OCI-M2 (cell line): Measurements from ENCODE around the gene RNF222.
"Not testable (repeated sequence)": the region's sequence is repeated elsewhere in the genome, so short reads cannot be mapped to it uniquely, and the experiment has no call there.

Source experiments
- DNase-seq: peaks from one replicate; lab custom pipeline; 2025; ENCODE audit not compliant: unreplicated experiment; lab: John Stamatoyannopoulos, UW

Gene RNF222

DNA sequence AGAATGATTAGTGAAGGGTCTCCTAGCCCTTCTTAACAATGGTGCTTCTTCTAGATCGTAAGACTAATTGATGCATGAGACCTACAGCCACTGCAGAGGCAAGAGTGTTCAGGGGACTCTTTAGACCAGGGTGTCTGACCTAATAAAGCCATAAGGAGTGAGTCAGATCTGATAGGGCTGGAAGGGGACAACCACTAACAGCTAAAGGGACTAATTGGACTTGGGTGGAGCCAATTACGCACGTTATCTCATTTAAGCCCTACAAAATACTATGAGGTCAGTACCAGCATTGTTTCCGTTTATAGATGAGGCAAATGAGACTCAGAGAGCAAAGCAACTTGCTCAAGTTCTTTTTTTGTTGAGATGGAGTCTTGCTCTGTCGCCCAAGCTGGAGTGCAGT, 14.5 kb upstream of the RNF222 start:
- no peak for DNase-seq

- no peak for DNase-seq
Measured at GRCh38 chr17:8410883-8411238, 13.2 kb upstream of the RNF222 start.

DNA sequence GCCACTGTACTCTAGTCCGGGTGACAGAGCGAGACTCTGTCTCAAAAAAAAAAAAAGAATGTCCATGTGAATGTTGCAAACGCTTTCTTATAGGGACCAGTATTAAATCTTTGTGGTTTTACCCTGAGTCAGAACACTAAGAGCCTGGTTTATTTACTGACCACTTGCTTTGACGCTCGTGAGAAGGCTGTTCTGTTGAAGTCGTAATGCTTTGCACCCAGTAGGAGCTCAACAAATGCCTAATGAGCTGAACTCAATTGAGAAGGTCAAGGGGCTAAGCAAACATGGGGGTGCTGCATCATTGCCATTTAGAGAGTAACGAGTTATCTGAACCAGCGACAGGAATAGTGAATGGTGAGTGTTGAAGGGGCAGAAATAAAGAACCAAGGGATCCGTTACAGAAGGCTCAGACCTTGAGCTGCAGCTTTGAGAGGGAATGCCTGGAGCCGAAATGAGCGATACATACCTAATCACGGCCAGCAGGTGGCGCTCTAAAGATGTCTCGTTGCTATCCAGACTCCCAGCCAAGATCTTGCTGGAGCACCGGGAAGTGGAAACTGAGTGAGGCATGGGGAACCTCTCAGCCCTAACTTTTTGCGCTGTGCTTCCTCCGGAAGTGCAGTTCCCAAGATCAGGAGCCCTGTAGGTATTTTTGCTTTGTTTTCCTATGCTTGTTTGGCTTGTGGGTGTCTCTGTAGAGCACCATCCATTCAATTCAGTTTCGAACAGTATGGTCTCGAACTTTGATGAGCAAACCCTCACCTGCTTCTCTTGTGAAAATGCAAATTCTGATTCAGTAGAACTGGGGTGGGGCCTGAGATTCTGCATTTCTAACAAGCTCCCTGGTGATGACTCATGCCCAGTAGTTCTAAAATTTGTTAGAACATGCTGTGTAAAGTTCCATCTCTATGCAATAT, 12.6 kb upstream of the RNF222 start:
- DNase-seq, result peak; percentile 74

DNA sequence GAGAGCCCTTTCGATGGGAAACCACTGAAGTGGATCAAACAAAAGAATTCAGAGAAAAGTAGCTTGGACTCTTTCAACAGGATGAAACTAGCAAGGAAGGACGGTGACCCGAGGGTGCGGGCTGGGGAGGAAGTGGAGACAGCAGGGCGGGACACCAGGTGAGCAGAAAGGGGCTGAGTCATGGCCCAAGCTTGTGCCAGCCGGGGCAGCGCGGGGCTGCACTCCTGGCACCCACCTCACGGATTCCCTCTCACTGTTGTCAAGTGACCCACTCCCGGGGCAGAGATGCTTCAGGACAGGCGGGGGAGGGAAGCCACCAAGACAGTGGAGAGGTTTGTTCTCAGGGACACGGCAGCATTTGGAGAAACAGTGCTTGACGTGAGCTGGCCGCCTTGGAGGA, 10.7 kb upstream of the RNF222 start:
- DNase-seq, result no peak

GRCh38 chr17:8406174-8406573, 8.5 kb upstream of the RNF222 start:
- no peak for DNase-seq

DNA sequence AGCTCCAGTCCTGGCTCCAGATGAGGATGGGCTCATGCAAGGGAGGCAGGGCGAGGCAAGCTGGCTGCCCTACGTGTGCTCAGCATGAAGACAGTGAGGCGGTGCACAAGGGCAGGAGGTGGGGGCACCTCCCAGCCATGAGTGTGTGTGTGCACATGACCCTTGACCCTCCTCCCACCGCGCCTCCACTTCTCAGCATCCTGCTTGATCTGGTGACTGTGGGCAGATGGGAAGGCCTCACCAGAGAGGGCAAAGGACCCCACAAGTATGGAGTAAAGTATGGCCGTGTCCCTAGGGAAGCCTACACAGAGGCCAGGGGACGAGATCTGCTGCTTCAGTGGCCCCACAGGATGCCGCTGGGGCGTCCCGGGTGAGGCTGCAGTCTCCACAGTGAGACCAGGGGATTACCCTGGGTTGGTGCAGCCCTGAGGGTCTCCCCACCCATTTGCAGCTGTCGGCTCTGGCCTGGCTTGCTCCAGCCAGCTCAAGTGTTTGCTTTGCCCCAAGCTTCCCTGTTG, 7.9 kb upstream of the RNF222 start:
- no peak for DNase-seq

DNA sequence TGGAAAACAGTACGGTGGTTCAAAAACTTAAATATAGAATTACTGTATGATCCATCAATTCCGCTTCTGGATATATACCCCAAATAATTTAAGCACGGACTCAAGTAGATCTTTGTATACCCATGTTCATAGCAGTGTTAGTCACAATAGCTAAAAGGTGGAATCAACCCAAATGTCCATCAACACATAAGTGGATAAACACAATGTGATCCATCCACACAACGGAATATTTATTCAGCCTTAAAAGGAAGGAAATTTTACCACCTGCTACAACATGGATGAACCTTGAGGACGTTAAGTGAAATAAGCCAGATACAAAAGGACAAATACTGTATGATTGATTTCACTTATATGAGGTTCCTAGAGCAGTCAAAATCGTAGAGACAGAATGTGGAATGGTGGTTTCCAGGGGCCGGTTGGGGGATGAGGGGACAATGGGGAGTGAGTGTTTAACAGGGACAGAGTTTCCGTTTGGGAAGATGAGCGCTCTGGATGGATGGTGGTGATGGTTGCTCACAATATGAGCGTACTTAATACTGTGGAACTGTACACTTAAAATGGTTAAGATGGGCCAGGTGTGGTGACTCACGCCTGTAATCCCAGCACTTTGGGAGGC, 5.4 kb upstream of the RNF222 start:
- DNase-seq, result no peak

GRCh38 chr17:8401107-8401506, 3.5 kb upstream of the RNF222 start:
- no peak for DNase-seq

- DNase-seq, result no peak
Measured at GRCh38 chr17:8398980-8399379, 1.4 kb upstream of the RNF222 start.

DNA sequence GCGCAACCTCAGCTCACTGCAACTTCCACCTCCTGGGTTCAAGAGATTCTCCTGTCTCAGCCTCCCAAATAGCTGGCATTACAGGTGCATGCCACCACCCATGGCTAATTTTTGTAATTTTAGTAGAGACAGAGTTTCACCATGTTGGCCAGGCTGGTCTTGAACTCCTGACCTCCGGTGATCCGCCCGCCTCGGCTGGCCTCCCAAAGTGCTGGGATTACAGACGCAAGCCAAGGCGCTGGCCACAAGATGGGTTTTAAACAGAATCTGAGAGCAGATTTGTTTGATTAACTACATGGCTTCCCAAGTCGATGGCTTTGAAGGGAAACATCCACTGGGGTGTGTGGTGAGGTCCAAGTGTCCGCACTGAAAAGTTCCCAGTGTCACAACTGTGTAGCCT, 3.1 kb downstream of the RNF222 start:
- DNase-seq, result not testable (repeated sequence)

DNA sequence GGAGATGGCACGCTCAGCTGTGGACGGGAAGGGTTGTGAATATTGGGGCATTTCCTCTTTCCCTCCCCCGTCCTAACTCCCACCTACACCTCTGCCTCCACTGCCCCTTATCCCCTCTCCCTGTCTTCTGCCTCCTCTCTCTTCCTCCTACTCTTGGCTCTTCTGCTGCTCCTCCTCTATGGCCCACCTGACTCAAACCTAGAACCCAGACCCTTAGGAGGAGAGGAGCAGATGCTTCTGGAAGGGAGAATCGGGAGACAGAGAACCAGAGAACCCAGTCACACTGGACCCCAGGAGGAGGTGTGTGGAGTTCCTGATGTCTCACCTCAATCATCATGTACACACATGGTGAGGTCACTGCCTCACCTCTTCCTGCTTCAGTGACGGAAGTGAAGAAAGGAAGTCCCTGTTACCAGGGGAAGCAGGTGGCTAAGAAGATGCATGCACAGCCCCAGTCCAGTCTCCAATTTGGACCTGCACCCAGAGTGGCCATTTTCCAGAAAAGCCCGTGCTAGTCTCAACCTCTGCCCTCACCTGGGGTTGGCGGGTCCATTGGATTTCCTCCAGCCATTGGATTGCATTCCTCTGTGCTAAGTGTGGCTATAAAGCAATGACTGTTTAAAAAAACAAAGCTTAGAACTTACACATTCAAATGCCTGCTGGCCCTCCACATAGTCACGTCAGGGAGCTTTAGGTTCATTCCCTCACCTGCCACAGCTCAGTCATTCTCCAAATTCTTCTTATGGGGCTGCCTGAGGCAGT, 4.0 kb downstream of the RNF222 start:
- DNase-seq, result no peak

- DNase-seq, result no peak
Measured at GRCh38 chr17:8392674-8393469, 4.8 kb downstream of the RNF222 start.

GRCh38 chr17:8392274-8392673, 5.4 kb downstream of the RNF222 start:
- no peak for DNase-seq

DNA sequence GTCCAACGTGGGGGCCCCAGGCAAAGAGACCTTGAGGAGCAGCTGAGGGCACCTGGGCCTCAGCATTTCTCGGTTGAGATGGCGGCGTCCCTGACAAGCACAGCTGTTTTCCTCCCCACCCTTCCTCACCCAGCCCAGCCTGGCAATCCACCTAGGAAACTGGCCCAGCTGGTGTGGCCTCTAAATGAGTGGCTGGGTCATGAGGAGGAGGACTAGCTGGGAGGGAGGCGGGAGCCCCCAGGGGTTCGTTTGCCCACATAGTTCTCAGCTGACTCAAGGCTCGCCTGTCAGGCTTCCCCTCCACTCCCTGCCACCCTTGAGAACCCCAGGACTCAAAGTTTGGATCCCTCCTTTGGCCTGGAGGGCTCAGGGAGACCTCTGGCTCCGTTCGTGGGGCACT, 5.9 kb downstream of the RNF222 start:
- no peak for DNase-seq

DNA sequence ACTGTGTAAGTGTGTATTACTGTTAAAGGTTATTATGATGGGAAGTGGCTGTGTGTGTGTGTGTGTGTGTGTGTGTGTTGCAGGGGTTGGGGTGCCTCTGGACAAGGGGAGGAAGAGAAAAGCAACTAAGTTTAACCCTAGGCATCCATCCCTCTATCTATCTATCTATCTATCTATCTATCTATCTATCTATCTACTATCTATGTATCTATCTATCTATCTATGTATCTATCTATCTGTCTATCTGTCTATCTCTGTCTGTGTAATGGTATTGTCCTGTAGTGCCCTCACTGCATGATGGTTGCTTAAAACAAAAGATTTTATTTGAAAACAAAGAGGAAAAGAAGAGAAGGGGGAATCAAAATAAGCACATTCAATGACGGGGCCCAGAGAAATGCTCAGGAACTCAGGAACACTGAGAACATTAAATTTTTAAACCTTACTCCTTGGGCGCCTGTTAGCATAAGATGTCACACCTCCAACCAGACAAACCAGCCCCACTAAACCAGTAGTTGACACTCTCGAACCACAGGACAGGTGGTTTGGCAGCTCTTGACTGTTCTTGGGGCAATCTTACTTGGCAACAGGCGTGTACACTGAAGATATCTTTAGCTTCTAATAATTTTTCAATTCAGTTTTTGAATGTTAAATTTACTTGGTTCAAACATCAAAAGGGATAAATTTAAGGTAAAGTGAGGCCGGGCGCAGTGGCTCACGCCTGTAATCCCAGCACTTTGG, 9.5 kb downstream of the RNF222 start:
- no peak for DNase-seq

- DNase-seq, result no peak
Measured at GRCh38 chr17:8386841-8387240, 10.8 kb downstream of the RNF222 start.

DNA sequence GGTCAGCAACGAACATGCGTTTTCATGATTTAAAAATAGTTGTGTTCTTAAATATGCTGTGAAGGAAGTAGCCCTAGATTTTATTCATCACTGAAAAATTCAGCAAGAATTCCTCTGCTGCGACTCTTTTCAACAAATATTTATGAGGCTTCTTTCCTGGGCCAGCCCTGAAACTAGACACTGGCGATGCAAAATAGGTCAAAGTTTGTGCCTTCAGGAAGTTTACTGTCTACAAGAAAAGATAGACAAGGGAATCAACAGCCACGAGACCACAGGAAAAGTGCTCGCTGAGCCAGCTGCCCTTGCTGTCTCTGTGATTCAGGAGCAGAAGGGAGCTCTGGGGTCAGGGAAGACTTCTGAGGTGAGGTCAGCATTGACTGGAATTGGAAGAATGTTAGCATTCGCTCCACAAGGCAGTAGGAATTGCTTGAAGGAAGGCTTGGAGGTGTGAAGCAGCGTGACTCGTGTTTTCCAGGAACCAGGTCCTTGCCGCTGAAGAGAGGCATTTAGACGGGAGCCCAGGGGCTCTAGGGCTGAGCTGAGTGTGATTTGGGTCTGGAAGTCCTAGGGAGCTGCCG, 12.7 kb downstream of the RNF222 start:
- DNase-seq, result no peak

DNA sequence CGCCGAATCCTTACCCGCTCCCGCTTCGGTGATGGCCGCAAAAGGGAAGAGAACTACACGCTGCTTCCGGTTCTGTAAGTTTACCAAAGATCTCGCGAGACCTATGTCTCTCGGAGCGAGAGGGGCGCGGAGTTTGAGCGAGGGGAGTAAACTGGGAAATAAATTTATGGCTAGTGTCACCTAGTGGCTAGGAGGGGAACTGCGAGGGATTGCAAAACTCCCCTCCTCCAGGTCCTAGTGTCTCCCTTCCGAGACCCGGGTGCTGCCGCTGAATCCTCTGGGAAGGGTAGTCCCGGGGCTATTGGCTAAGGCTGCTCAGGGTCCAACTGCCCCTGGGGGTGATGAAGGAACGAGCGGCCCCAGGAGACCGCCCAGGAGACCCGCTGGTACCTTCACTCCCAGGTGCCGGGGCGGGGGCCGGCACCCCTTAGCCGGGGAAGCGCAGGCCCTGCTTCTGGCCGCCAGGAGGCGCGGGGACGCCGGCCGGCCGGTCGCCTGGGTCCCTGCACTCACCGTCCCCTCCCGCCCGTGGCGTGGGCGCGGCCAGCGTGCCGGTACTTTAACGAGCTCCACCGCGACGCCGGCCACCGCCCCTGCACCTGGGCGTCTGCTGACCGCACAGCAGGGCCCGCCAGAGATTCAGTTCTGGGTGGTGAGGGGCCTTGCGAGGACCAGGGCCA, 14.3 kb downstream of the RNF222 start, which contains the start of gene RPL26:
Gene RPL26, minus strand, starts transcription at position 51 of the 680 bp plus-strand sequence. CDS start 883 bp downstream, outside the sequence.
- DNase-seq, result peak; percentile 93

DNA sequence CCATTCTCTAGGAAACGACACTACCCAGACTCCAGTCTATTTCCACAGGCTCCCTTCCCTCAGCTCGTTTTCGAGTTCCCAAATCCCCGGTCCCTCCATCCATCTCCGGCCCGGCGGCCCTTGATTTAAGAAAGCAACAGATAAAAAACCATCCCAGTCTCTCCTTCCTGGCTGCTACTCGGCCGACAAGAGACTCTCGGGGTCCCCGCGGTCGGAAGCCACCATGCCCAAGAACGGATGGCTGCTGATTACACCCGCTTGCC, 14.8 kb downstream of the RNF222 start:
- DNase-seq, result no peak
